Osteocyte (in vitro differentiated cells): ENCODE data around the gene TBC1D9. TPM values are rescaled to one million over a fixed set of nuclear protein-coding genes. Genes with fewer than 3 reads are reported as not detected.

Source experiments
- DNase-seq: peaks from one replicate; pipeline ENCODE4 v3.0.0; 2021; ENCODE audit warnings: mixed read lengths; ENCODE audit not compliant: unreplicated experiment; ENCODE audit errors: extremely low spot score
- H3K27ac Mint-ChIP-seq: one replicate; pipeline ENCODE4 v1.8.0; 2021; ENCODE audit warnings: mild to moderate bottlenecking, mixed read lengths; ENCODE audit not compliant: unreplicated experiment
- H3K27me3 Mint-ChIP-seq: one replicate; pipeline ENCODE4 v1.8.0; 2021; ENCODE audit warnings: mixed read lengths; ENCODE audit not compliant: unreplicated experiment
- H3K36me3 Mint-ChIP-seq: one replicate; pipeline ENCODE4 v1.8.0; 2021; ENCODE audit warnings: mixed read lengths; ENCODE audit not compliant: unreplicated experiment
- H3K4me1 Mint-ChIP-seq: one replicate; pipeline ENCODE4 v1.8.0; 2021; ENCODE audit warnings: mixed read lengths; ENCODE audit not compliant: unreplicated experiment
- H3K4me3 Mint-ChIP-seq: one replicate; pipeline ENCODE4 v1.8.0; 2021; ENCODE audit warnings: mild to moderate bottlenecking, moderate library complexity, mixed read lengths; ENCODE audit not compliant: unreplicated experiment
- H3K9me3 Mint-ChIP-seq: one replicate; pipeline ENCODE4 v1.8.0; 2021; ENCODE audit warnings: mixed read lengths; ENCODE audit not compliant: unreplicated experiment
- CTCF ChIP-seq: fragments of 200-600 bp; sonication (generic); IDR thresholded peaks from 2 replicates; pipeline ENCODE4 v1.5.0; 2021; ENCODE audit warnings: antibody characterized with exemption, mild to moderate bottlenecking, moderate library complexity
- total RNA-seq: library from RNA; stranded (reverse); gene quantifications from 2 replicates; pipeline ENCODE4 v1.2.1, GENCODE V29; 2021

Gene TBC1D9
- total RNA-seq, 1 donor from 2014 or later: 38.8 TPM

GRCh38 chr4:140725556-140725955 lies 30.6 kb downstream of the TBC1D9 start:
- Mint-ChIP-seq H3K27me3 (no peaks in the 10 kb centered on the region), H3K4me1 (peaks cover 66% of the 10 kb centered on the region), H3K36me3 (no peaks in the 10 kb centered on the region), H3K9me3 (no peaks in the 10 kb centered on the region), H3K4me3 (no peak overlapping the region), H3K27ac (peak overlapping the region; percentile 29)
- no peak for TF ChIP-seq CTCF
- no peak for DNase-seq

GRCh38 chr4:140724760-140725159 lies 31.4 kb downstream of the TBC1D9 start:
- Mint-ChIP-seq H3K27ac (no peak overlapping the region), H3K4me1 (peaks cover 61% of the 10 kb centered on the region), H3K4me3 (no peak overlapping the region), H3K27me3 (no peaks in the 10 kb centered on the region), H3K9me3 (no peaks in the 10 kb centered on the region), H3K36me3 (no peaks in the 10 kb centered on the region)
- DNase-seq: no peak
- TF ChIP-seq CTCF: no peak

- Mint-ChIP-seq H3K4me1 (peaks cover 45% of the 10 kb centered on the region), H3K9me3 (no peaks in the 10 kb centered on the region), H3K27ac (no peak overlapping the region), H3K36me3 (no peaks in the 10 kb centered on the region), H3K4me3 (no peak overlapping the region), H3K27me3 (no peaks in the 10 kb centered on the region)
- DNase-seq: no peak
- TF ChIP-seq CTCF: no peak
Measured at GRCh38 chr4:140720387-140721304, 35.5 kb downstream of the TBC1D9 start.

GRCh38 chr4:140719686-140720085 lies 36.5 kb downstream of the TBC1D9 start:
- H3K4me3 Mint-ChIP-seq: no peak overlapping the region
- H3K27me3 Mint-ChIP-seq: no peaks in the 10 kb centered on the region
- H3K4me1 Mint-ChIP-seq: peaks cover 37% of the 10 kb centered on the region
- DNase-seq: no peak
- no peak overlapping the region for H3K27ac Mint-ChIP-seq
- no peak for TF ChIP-seq CTCF
- H3K9me3 Mint-ChIP-seq: no peaks in the 10 kb centered on the region
- no peaks in the 10 kb centered on the region for H3K36me3 Mint-ChIP-seq

GRCh38 chr4:140719022-140719421 lies 37.2 kb downstream of the TBC1D9 start:
- DNase-seq: no peak
- H3K9me3 Mint-ChIP-seq: no peaks in the 10 kb centered on the region
- no peaks in the 10 kb centered on the region for H3K36me3 Mint-ChIP-seq
- TF ChIP-seq CTCF: no peak
- H3K4me3 Mint-ChIP-seq: no peak overlapping the region
- H3K27me3 Mint-ChIP-seq: no peaks in the 10 kb centered on the region
- peaks cover 33% of the 10 kb centered on the region for H3K4me1 Mint-ChIP-seq
- H3K27ac Mint-ChIP-seq: no peak overlapping the region
